Neural cell (in vitro differentiated cells): ENCODE results near the gene STPG3. TPM values are rescaled to one million over a fixed set of nuclear protein-coding genes. Genes with fewer than 3 reads are reported as not detected.

Source experiments
- H2AFZ ChIP-seq: fragments of 200-600, 300-800 bp; sonication (generic), shearing (Covaris generic); 2 replicates; pipeline ENCODE4 v1.6.0; 2014; ENCODE audit warnings: low read depth, mild to moderate bottlenecking, antibody characterized with exemption, low read length, moderate library complexity
- H3F3A ChIP-seq: fragments of 200-600 bp; shearing (Covaris generic); 2 replicates; pipeline ENCODE4 v1.6.1; 2016; ENCODE audit warnings: mild to moderate bottlenecking, moderate library complexity, mixed read lengths, antibody characterized with exemption, low read length; ENCODE audit not compliant: insufficient read depth, poor library complexity, severe bottlenecking
- H3K27ac ChIP-seq: fragments of 200-600, 300-800 bp; sonication (generic), shearing (Covaris generic); 2 replicates; pipeline ENCODE4 v1.5.1; 2014; ENCODE audit warnings: mild to moderate bottlenecking, low read length, moderate library complexity
- H3K27me3 ChIP-seq: fragments of 300-800, 200-600 bp; sonication (generic), shearing (Covaris generic); 2 replicates; pipeline ENCODE4 v1.6.0; 2014; ENCODE audit warnings: mild to moderate bottlenecking, low read depth, low read length, moderate library complexity; ENCODE audit not compliant: insufficient read depth
- H3K36me3 ChIP-seq: fragments of 300-800, 200-600 bp; sonication (generic), shearing (Covaris generic); 2 replicates; pipeline ENCODE4 v1.5.1; 2014; ENCODE audit warnings: mild to moderate bottlenecking, antibody characterized with exemption, low read length, moderate library complexity; ENCODE audit not compliant: insufficient read depth
- H3K4me2 ChIP-seq: fragments of 300-800, 200-600 bp; sonication (generic), shearing (Covaris generic); 2 replicates; pipeline ENCODE4 v1.6.0; 2014; ENCODE audit warnings: mild to moderate bottlenecking, low read length
- H3K4me3 ChIP-seq: fragments of 300-800, 200-600 bp; sonication (generic), shearing (Covaris generic); 2 replicates; pipeline ENCODE4 v1.5.1; 2014; ENCODE audit warnings: mild to moderate bottlenecking, low read length, moderate library complexity
- H3K79me2 ChIP-seq: fragments of 200-600 bp; shearing (Covaris generic); replicated peaks from 2 replicates; pipeline ENCODE4 v1.6.0; 2014; ENCODE audit warnings: mild to moderate bottlenecking, low read length, moderate library complexity; ENCODE audit not compliant: insufficient read depth
- H3K9ac ChIP-seq: fragments of 300-800, 200-600 bp; sonication (generic), shearing (Covaris generic); 2 replicates; pipeline ENCODE4 v1.6.1; 2016; ENCODE audit warnings: mild to moderate bottlenecking, low read length, mixed read lengths
- H3K9me2 ChIP-seq: fragments of 200-600 bp; shearing (Covaris generic); 2 replicates; pipeline ENCODE4 v1.6.1; 2016; ENCODE audit warnings: mild to moderate bottlenecking, low read length, mixed read lengths; ENCODE audit not compliant: insufficient read depth
- H3K9me3 ChIP-seq: fragments of 200-600, 300-800 bp; sonication (generic), shearing (Covaris generic); 2 replicates; pipeline ENCODE4 v1.6.1; 2016; ENCODE audit warnings: mild to moderate bottlenecking, mixed run types, low read length, moderate library complexity, mixed read lengths
- H4K20me1 ChIP-seq: fragments of 200-600 bp; shearing (Covaris generic); 2 replicates; pipeline ENCODE4 v1.6.1; 2016; ENCODE audit warnings: mild to moderate bottlenecking, mixed run types; ENCODE audit not compliant: insufficient read depth
- EP300 ChIP-seq: fragments of 450-650 bp; conservative IDR thresholded peaks from 2 replicates; pipeline ENCODE4 v1.6.1; 2014; ENCODE audit warnings: antibody characterized with exemption, mild to moderate bottlenecking, moderate library complexity; ENCODE audit not compliant: poor library complexity, severe bottlenecking
- EZH2 ChIP-seq: fragments of 200-600, 300-800 bp; shearing (Covaris generic), sonication (generic); IDR thresholded peaks from 2 replicates; pipeline ENCODE4 v1.6.1; 2014; ENCODE audit warnings: antibody characterized with exemption, low read length, borderline replicate concordance, mild to moderate bottlenecking; ENCODE audit not compliant: insufficient read depth, poor library complexity, severe bottlenecking
- MXI1 ChIP-seq: fragments of 450-650 bp; conservative IDR thresholded peaks from 2 replicates; pipeline ENCODE4 v1.6.1; 2014; ENCODE audit warnings: antibody characterized with exemption, mild to moderate bottlenecking; ENCODE audit not compliant: poor library complexity, severe bottlenecking
- POLR2AphosphoS5 ChIP-seq: IDR thresholded peaks from 2 replicates; pipeline ENCODE4 v1.6.1; 2012
- RAD21 ChIP-seq: fragments of 450-650 bp; conservative IDR thresholded peaks from 2 replicates; pipeline ENCODE4 v1.6.1; 2014; ENCODE audit warnings: antibody characterized with exemption, mild to moderate bottlenecking, moderate library complexity
- REST ChIP-seq: IDR thresholded peaks from 2 replicates; pipeline ENCODE4 v1.6.1; 2012; ENCODE audit warnings: borderline replicate concordance
- SMC3 ChIP-seq: fragments of 450-650 bp; conservative IDR thresholded peaks from 2 replicates; pipeline ENCODE4 v1.6.1; 2014; ENCODE audit warnings: antibody characterized with exemption, mild to moderate bottlenecking, moderate library complexity; ENCODE audit not compliant: poor library complexity
- TAF1 ChIP-seq: IDR thresholded peaks from 2 replicates; pipeline ENCODE4 v1.6.1; 2012; ENCODE audit warnings: low read depth
- polyA plus RNA-seq: library from polyadenylated mRNA; depleted of rRNA; stranded (reverse); fragments of >200 nt; gene quantifications from 2 replicates; pipeline ENCODE4 v1.2.3, GENCODE V29; 2014
- TF ChIP-seq, protein P1 (sequence below): fragments of 450-650 bp; IDR thresholded peaks from 2 replicates; pipeline ENCODE4 v1.5.1; 2014; ENCODE audit warnings: antibody characterized with exemption, mild to moderate bottlenecking, moderate library complexity; ENCODE audit not compliant: poor library complexity, severe bottlenecking

STPG3 gene
- polyA plus RNA-seq, 1 donor from 2014 or later: not detected

DNA sequence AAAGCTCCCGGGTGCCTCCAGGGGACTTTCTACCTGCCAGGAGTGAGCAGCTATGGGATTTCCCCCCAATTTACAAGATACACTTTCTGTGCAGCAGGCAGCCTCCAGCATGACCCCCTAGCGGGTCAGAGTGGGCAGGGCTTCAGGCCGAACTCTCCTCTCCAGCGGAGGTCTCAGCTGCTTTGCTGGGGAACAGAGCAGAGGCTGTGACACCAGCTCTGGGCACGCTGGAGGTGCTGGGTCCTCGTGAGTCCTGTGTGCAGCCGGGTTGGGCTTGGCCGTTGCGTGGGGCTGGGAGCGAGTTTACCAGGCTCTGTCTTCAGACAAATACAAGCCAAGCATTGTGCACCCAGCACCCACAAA lies 48.1 kb downstream of the STPG3 start:
- H3K4me3 ChIP-seq: no peak overlapping the region
- no peaks in the 10 kb centered on the region for H3K9me3 ChIP-seq
- peaks cover 4% of the 10 kb centered on the region for H3K79me2 ChIP-seq
- TF ChIP-seq SMC3 (no peak), EP300 (no peak), RAD21 (no peak), MXI1 (no peak), REST (no peak), EZH2 (no peak), POLR2AphosphoS5 (no peak), TAF1 (no peak)
- TF ChIP-seq, protein P1, sequence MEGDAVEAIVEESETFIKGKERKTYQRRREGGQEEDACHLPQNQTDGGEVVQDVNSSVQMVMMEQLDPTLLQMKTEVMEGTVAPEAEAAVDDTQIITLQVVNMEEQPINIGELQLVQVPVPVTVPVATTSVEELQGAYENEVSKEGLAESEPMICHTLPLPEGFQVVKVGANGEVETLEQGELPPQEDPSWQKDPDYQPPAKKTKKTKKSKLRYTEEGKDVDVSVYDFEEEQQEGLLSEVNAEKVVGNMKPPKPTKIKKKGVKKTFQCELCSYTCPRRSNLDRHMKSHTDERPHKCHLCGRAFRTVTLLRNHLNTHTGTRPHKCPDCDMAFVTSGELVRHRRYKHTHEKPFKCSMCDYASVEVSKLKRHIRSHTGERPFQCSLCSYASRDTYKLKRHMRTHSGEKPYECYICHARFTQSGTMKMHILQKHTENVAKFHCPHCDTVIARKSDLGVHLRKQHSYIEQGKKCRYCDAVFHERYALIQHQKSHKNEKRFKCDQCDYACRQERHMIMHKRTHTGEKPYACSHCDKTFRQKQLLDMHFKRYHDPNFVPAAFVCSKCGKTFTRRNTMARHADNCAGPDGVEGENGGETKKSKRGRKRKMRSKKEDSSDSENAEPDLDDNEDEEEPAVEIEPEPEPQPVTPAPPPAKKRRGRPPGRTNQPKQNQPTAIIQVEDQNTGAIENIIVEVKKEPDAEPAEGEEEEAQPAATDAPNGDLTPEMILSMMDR: no peak
- no peak overlapping the region for H3K9ac ChIP-seq
- H3K36me3 ChIP-seq: no peaks in the 10 kb centered on the region
- H2AFZ ChIP-seq: no peak overlapping the region
- H3K4me2 ChIP-seq: no peak overlapping the region
- H4K20me1 ChIP-seq: no peaks in the 10 kb centered on the region
- H3K27ac ChIP-seq: no peak overlapping the region
- H3K27me3 ChIP-seq: no peaks in the 10 kb centered on the region
- no peaks in the 10 kb centered on the region for H3F3A ChIP-seq
- no peaks in the 10 kb centered on the region for H3K9me2 ChIP-seq

- H3K9ac ChIP-seq: no peak overlapping the region
- no peaks in the 10 kb centered on the region for H3K9me2 ChIP-seq
- H3K36me3 ChIP-seq: no peaks in the 10 kb centered on the region
- no peak overlapping the region for H3K27ac ChIP-seq
- peaks cover 4% of the 10 kb centered on the region for H3K79me2 ChIP-seq
- H3K4me3 ChIP-seq: peak overlapping the region; percentile 85
- H4K20me1 ChIP-seq: no peaks in the 10 kb centered on the region
- H3K27me3 ChIP-seq: no peaks in the 10 kb centered on the region
- TF ChIP-seq MXI1 (no peak), SMC3 (no peak), POLR2AphosphoS5 (no peak), EP300 (no peak), RAD21 (no peak), REST (no peak), TAF1 (no peak), EZH2 (no peak)
- TF ChIP-seq, protein P1: no peak
- H2AFZ ChIP-seq: no peak overlapping the region
- peak overlapping the region; percentile 38 for H3K4me2 ChIP-seq
- no peaks in the 10 kb centered on the region for H3F3A ChIP-seq
- H3K9me3 ChIP-seq: no peaks in the 10 kb centered on the region
These were observed 48.9 kb downstream of the STPG3 start for GRCh38 chr9:137299938-137300337.
